PFSK-1 (cell line): ENCODE measurements around the gene SIGLEC7.

ENCODE experiments used
- FOXP2 ChIP-seq: optimal IDR thresholded peaks from 2 replicates; pipeline ENCODE3; 2011; ENCODE audit warnings: borderline replicate concordance, control low read depth, inconsistent platforms; ENCODE audit not compliant: insufficient read depth; ENCODE audit errors: extremely low read length, extremely low read depth
- POLR2AphosphoS5 ChIP-seq: IDR thresholded peaks from 2 replicates; pipeline ENCODE4 v1.6.1; 2012; ENCODE audit warnings: low read depth, mild to moderate bottlenecking, control low read depth, low read length, moderate library complexity
- SIN3A ChIP-seq: IDR thresholded peaks from 2 replicates; pipeline ENCODE4 v1.6.1; 2012; ENCODE audit warnings: mild to moderate bottlenecking, low read length, moderate library complexity, borderline replicate concordance; ENCODE audit not compliant: insufficient read depth
- TAF1 ChIP-seq: IDR thresholded peaks from 2 replicates; pipeline ENCODE4 v1.6.1; 2012; ENCODE audit warnings: low read length, control low read depth, borderline replicate concordance; ENCODE audit not compliant: insufficient read depth
- TF ChIP-seq, protein P1 (sequence below), 2 experiments: IDR thresholded peaks; 2 replicates each; pipeline versions ENCODE4 v1.6.1 to v1.8.0; 2011 to 2012; ENCODE audit warnings: low read depth in 2 of 2, low read length in 2 of 2, control low read depth in 1 of 2, inconsistent platforms in 1 of 2, mild to moderate bottlenecking in 1 of 2, moderate library complexity in 1 of 2; ENCODE audit not compliant: insufficient read depth in 1 of 2

DNA sequence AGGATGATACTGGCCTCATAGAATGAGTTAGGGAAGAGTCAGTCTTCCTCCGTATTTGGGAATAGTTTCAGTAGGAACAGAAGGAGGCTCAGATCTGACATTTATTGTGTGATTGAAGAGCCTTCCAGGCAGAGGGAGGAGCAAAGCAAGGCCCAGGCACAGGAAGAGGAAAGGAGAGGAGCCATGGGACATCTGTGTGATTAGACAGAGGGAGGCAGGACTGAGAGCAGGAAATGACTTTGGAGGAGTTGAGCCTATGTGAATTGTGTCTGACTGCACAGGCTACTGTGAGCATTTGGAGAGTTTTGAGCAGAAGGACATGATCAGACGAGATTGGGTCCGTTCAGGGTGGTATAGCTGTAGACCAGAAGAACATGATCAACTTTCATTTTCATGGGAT, 8.5 kb downstream of the SIGLEC7 start:
- TF ChIP-seq POLR2AphosphoS5 (peak; percentile 41; the same call in 1 of the 2 replicates), TAF1 (no peak), FOXP2 (no peak), SIN3A (no peak)
- TF ChIP-seq, protein P1, sequence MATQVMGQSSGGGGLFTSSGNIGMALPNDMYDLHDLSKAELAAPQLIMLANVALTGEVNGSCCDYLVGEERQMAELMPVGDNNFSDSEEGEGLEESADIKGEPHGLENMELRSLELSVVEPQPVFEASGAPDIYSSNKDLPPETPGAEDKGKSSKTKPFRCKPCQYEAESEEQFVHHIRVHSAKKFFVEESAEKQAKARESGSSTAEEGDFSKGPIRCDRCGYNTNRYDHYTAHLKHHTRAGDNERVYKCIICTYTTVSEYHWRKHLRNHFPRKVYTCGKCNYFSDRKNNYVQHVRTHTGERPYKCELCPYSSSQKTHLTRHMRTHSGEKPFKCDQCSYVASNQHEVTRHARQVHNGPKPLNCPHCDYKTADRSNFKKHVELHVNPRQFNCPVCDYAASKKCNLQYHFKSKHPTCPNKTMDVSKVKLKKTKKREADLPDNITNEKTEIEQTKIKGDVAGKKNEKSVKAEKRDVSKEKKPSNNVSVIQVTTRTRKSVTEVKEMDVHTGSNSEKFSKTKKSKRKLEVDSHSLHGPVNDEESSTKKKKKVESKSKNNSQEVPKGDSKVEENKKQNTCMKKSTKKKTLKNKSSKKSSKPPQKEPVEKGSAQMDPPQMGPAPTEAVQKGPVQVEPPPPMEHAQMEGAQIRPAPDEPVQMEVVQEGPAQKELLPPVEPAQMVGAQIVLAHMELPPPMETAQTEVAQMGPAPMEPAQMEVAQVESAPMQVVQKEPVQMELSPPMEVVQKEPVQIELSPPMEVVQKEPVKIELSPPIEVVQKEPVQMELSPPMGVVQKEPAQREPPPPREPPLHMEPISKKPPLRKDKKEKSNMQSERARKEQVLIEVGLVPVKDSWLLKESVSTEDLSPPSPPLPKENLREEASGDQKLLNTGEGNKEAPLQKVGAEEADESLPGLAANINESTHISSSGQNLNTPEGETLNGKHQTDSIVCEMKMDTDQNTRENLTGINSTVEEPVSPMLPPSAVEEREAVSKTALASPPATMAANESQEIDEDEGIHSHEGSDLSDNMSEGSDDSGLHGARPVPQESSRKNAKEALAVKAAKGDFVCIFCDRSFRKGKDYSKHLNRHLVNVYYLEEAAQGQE (IDR thresholded peaks at IDR 0.05; ENCODE audit: insufficient read depth in 1 of 2, low read depth in 2 of 2, low read length in 2 of 2), result no peak
